GM19324 (cell line): Measurements from ENCODE around the gene ELMO2.
A peak's percentile ranks its signal among the peaks of the same experiment; 100 is the strongest.

Experiments used
- ATAC-seq: cut with Tn5 transposase; IDR thresholded peaks from one replicate; pipeline ENCODE4 v1.9.1; 2021; ENCODE audit warnings: mild to moderate bottlenecking, moderate library complexity; ENCODE audit not compliant: unreplicated experiment, low FRiP score

The ELMO2 gene

GRCh38 chr20:46406200-46406985 is at the start of gene ELMO2:
Gene ELMO2, minus strand, starts transcription at chr20:46406615. Its CDS starts 12,133 bp downstream, at chr20:46394482.
- ATAC-seq = peak; percentile 93

DNA sequence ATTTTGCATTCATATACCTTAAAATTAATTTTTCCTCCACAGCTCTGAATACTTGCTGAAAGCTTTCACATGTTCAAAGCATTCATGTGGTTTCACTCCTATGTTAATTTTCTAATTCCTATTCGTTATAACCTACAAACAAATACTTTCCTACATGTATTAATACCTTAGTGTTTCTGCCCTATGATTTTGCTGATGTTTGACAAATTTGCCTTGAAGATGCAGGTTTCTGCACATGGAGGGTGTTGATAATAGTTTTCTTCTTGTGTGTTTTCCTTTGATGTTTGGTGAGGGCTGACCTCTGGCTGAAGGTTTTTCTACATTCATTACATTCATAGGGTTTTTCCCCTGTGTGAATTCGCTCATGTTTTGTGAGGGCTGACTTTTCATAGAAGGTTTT is 49.3 kb upstream of the ELMO2 start:
- no peak for ATAC-seq

- ATAC-seq = no peak
Measured at GRCh38 chr20:46446851-46447250, 40.4 kb upstream of the ELMO2 start.

DNA sequence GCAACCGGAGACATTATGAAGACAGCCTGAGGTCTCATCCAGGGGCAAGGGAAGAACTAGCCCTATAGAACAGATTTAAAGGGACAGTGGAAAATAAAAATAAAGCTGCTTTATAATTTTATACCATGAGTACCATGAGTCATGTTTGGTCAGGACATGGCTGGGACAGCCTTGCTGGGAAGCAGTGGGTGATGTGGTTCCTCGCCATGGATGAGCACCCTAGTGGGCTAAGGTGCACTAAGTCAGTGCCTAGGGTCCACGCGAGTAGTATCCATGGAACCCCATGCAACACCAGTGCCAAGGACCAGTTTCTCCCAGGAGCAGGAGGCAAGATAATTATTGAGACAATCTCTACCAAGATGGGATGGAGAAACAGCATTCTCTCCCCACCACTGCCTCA is 33.4 kb upstream of the ELMO2 start:
- ATAC-seq = no peak

- no peak for ATAC-seq
Measured at GRCh38 chr20:46438156-46438750, 31.8 kb upstream of the ELMO2 start.

GRCh38 chr20:46435146-46435545 is 28.7 kb upstream of the ELMO2 start:
- no peak for ATAC-seq

- ATAC-seq = no peak
Measured at GRCh38 chr20:46434597-46434996, 28.2 kb upstream of the ELMO2 start.

- no peak for ATAC-seq
Measured at GRCh38 chr20:46433051-46433450, 26.6 kb upstream of the ELMO2 start.

DNA sequence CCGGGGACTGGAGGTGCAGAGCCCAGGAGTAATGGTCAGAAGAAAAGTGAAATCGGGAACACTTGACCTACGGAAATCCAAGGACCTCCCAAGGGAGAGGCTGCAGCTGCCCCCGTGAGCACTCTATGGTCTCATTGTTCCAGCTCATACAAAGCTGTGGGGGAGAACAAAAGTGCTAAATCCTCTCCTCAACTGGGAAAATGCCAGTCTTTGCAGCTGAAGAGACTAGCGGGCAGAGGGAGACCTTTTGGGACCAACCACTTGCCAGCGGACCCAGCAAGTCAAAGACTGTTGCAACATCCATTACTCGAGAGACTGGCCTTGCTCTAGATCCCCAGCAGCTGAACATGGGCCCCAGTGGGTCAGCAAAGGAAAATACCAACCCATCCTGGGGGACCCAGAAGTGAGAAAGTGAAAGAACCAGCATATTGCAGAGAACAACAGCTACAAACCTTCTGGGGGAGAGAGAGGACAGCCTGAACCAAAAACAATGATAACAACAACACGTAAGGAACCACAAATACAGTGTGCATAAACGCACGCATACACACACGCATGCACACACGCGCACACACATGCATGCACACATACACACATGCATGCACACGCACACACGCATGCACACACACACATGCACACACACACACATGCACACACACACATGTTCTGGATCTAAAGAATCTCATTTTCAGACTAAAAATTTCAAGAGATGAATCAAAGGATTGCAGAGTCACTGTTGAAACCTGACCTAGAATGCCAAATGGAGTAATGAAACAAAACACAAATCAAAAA is 24.7 kb upstream of the ELMO2 start:
- no peak for ATAC-seq

DNA sequence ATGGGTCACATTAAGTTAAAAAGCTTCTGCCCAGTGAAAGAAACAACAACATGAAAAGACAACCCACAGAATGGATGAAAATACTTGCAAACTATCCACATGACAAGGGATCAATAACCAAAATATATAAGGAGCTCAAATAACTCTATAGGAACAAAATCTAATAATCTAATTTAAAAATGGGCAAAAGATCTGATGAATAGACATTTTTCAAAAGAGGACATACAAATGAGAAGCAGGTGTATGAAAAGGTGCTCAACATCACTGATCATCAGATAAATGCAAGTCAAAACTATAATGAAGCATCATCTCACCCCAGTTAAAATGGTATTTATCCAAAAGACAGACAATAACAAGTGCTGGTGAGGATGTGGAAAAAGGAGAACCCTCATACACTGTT is 21.0 kb upstream of the ELMO2 start:
- no peak for ATAC-seq

DNA sequence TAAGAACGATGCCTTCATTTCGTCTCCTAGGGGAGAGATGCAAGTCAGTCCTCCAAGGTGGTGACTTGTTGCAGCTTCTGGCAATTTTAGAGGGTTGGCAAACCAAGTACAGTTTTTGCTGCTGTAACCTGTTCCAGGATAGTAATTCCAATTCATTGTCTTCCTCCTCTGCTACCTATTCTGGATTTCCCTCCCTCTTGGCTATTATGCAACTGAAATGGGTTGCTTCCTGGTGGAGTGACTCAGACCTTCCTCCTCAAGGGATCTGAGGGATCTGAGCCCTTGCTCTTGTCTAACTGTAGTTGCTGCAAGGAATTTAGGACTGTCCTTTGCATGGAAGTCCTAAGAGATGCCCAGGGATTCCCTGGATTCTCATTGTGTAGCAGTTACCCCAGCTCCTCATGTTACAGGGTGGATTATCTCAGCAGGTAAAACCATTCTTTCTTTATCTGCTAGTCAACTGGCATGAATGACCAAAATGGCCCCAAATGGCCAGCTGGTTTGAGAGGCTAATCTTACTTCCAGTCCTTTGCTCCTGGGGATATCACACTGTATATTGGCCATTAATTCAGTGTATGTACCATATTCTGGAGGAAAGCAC is 17.6 kb upstream of the ELMO2 start:
- no peak for ATAC-seq

DNA sequence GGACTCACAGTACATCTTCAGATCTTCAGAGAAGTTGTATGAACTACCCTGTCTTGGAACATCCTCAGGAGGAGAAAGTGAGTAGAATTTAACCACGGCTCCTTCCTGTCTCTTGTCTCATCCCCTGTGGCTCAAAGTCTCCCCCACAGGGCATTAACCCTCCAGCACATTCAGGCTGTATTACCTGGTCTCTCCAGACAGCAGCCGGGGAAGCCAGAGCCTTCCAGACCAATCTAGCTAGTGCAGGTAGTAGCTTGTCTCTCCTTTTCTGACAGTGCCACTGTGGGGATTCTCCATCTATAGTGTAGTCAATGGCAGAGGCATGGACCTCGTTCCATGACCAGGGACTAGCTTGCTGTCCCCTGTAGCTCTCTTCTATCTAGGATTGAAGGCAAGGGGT is 16.9 kb upstream of the ELMO2 start:
- no peak for ATAC-seq

DNA sequence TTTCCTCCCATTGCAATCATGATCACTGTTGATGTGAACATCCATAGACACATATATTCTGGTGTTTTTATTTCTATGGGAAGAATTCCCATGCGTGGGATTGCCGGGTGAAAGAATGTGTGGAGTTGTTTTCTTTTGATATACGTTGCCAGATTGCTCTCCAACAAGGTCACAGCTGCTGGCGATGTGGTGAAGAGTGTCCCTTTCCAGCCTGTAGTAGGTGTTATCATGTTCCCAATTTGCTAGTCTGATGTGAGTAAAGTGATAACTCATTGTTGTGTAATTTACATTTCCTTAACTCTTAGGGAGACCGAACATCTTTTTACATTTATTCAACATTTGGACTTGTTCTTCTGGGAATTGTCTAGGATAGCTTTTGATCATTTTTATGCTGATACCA is 14.5 kb upstream of the ELMO2 start:
- ATAC-seq = no peak

DNA sequence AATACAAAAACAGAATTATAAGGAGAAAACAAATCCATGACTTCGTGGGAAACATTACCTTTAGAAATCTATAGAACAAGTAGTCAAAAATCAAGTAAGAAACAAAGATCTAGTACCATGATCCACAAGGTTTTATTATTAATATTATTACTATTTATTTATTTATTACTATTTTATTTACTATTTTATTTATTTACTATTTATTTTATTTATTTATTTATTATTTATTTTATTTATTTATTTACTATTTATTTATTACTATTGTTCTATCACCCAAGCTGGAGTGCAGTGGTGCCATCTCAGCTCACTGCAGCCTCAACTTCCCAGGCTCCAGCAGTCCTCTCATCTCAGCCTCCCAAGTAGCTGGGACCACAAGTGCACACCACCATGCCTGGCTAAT is 13.5 kb upstream of the ELMO2 start:
- no peak for ATAC-seq

DNA sequence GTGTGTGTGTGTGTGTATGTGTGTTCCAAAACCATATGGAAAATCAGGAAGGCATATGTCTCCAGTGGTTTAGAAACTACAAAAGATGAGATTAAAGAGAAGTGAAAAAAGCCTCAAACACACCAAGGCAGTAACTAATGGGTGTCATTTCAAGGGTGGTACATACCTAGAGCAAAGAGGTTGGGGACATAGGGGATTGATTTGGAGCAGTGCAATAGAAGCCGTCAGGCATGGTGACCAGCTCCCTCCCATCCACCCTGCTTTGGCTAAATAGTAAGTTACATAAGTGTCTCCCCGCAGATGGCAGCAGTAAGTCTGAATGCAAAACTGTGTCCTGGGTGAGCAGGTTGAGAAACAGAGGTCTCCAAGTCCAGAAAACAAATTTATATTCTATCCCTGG is 10.4 kb upstream of the ELMO2 start:
- no peak for ATAC-seq

DNA sequence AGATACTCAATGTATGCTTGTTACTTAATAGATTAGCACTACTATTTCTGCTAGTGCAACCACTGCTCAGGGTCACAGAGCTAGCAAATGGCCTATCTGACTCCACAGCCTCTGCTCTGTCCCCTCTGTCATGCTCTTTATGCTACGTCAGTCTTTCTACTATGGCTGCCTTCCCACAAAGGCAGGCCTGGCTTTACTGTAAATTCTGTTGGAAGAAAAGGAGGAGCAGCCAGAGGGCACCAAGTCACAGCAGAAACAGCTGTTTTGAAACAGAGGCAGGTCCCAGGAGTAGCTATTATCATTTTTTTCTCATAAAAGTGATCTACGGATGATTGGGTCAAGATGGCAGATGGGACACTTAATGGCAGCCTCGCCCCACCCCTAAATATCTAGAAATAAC is 10.0 kb upstream of the ELMO2 start:
- no peak for ATAC-seq

- ATAC-seq = no peak
Measured at GRCh38 chr20:46415773-46416172, 9.4 kb upstream of the ELMO2 start.

GRCh38 chr20:46414608-46415007 is 8.2 kb upstream of the ELMO2 start:
- ATAC-seq = no peak

DNA sequence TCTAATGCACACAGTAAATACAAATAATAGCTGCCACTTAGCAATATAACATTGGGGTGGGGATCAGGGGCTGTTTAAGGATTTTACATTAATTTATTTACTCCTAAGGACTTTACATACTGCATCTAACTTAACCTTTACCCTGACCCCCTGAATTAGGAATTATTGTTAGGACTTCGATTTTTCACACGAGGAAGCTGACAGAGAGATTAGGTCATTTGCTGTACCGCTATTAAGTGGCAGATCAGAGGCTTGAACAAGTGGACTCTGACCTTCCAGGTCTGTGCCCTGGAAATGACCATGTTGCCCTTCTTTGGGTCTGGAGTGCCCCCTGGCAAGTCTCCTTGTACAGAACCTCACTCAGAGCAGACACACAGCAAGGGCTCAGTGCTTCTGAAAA is 5.2 kb upstream of the ELMO2 start:
- ATAC-seq = no peak

DNA sequence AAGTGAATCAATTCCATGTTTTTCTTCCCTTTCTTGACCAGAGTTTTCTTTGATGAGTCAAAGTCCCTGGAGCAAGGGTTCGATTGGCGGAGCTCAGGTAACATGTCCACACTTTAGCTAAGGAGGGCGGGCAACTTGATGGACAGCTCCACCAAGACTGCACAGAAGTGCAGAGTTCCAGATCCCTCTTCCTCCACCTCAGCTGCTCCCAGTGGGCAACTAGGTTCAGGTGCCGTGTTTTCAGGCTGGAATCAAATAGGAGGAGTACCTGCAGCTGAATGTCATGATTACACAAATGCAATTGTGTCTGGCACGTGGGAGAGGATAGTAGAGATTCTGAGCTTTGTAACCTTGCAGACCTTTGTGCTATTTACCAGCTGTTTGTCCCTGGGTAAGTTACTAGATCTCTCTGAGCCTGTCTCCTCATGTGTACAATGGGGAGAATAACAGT is 1.9 kb upstream of the ELMO2 start:
- no peak for ATAC-seq

GRCh38 chr20:46407671-46407996 is 1.2 kb upstream of the ELMO2 start:
- no peak for ATAC-seq
